HCT116 (cell line): ENCODE data around the gene FRRS1. TPM values are rescaled to one million over a fixed set of nuclear protein-coding genes. Genes with fewer than 3 reads are reported as not detected.
A peak's percentile ranks its signal among the peaks of the same experiment; 100 is the strongest.

Experiments
- ATAC-seq: fragments of 200-7000 bp; cut with Tn5 transposase; 2 replicates; pipeline ENCODE4 v1.9.1; 2020; ENCODE audit warnings: mild to moderate bottlenecking, moderate library complexity
- BruUV-seq: library from RNA; stranded (reverse); fragments of 400-500 nt; replicated peaks from 2 replicates; lab custom pipeline; 2021; lab: Mats Ljungman, UMichigan
- CTCF ChIA-PET: fragments of 300-600 bp; sonication (Branson Sonifier 250); formaldehyde crosslinking; loops from one replicate; lab custom pipeline; 2021; ENCODE audit warnings: antibody characterized with exemption; lab: Charles Lee
- POLR2A ChIA-PET: fragments of 300-600, 350-600 bp; sonication (Branson Sonifier 250); formaldehyde crosslinking; loops from one replicate; lab custom pipeline; 2021; ENCODE audit warnings: antibody characterized with exemption; lab: Charles Lee
- RAD21 ChIA-PET, 2 experiments: fragments of 300-600 bp; sonication (Branson Sonifier 250); formaldehyde crosslinking; loops; one replicate each; lab custom pipeline; 2023; ENCODE audit warnings: low total read pairs in 2 of 2; ENCODE audit not compliant: uncharacterized antibody in 2 of 2, unreplicated experiment in 2 of 2, low non-redundant PET in 1 of 2; lab: Charles Lee
- DNase-seq: peaks from one replicate; pipeline ENCODE4 v3.0.0-alpha.2; 2010; ENCODE audit warnings: low read depth, low spot score
- H2AFZ ChIP-seq: fragments of 200-600 bp; shearing (Covaris generic), sonication (generic); 2 replicates; pipeline ENCODE4 v1.6.1; 2017; ENCODE audit warnings: low read depth, mixed run types, mixed read lengths, antibody characterized with exemption, low read length; ENCODE audit not compliant: poor library complexity, severe bottlenecking
- H3K27ac ChIP-seq: 2 replicates; pipeline ENCODE4 v1.5.1; 2012; ENCODE audit warnings: low read depth, low read length
- H3K27me3 ChIP-seq: fragments of 200-600 bp; sonication (generic); 2 replicates; pipeline ENCODE4 v1.6.1; 2016; ENCODE audit warnings: mixed run types, low read length, mixed read lengths; ENCODE audit not compliant: insufficient read depth
- H3K36me3 ChIP-seq, 2 experiments: fragments of 200-500 bp in 1 of 2; fragments of 200-600 bp in 1 of 2; sonication (Bioruptor generic) in 1 of 2; sonication (generic) in 1 of 2; 2 replicates each; pipeline versions ENCODE4 v1.5.1 to v1.6.1; 2014 to 2016; ENCODE audit warnings: low read length in 2 of 2, inconsistent platforms in 1 of 2, mixed read lengths in 1 of 2, mixed run types in 1 of 2; ENCODE audit not compliant: insufficient read depth in 2 of 2, control insufficient read depth in 1 of 2
- H3K4me1 ChIP-seq, 2 experiments: fragments of 200-600 bp in 1 of 2; sonication (generic) in 1 of 2; 2 replicates each; pipeline versions ENCODE4 v1.5.1 to v1.6.1; 2012 to 2017; ENCODE audit warnings: low read length in 2 of 2, inconsistent platforms in 1 of 2, mild to moderate bottlenecking in 1 of 2, mixed read lengths in 1 of 2, mixed run types in 1 of 2, moderate library complexity in 1 of 2; ENCODE audit not compliant: insufficient read depth in 2 of 2, control insufficient read depth in 1 of 2
- H3K4me2 ChIP-seq: fragments of 200-600 bp; sonication (generic); 2 replicates; pipeline ENCODE4 v1.6.1; 2017; ENCODE audit warnings: mixed run types, low read length, mixed read lengths
- H3K4me3 ChIP-seq, 2 experiments: fragments of 200-600 bp in 1 of 2; sonication (generic) in 1 of 2; replicated peaks in 1 of 2; 2 replicates each; pipeline ENCODE4 v1.5.1; 2011 to 2016; ENCODE audit warnings: low read length in 2 of 2, control low read depth in 1 of 2, low read depth in 1 of 2, mild to moderate bottlenecking in 1 of 2, mixed read lengths in 1 of 2, mixed run types in 1 of 2
- H3K79me2 ChIP-seq: fragments of 200-600 bp; sonication (generic); 2 replicates; pipeline ENCODE4 v1.6.1; 2017; ENCODE audit warnings: mild to moderate bottlenecking, mixed run types, low read length, moderate library complexity, mixed read lengths; ENCODE audit not compliant: insufficient read depth
- H3K9ac ChIP-seq: fragments of 200-600 bp; sonication (generic); 2 replicates; pipeline ENCODE4 v1.6.1; 2016; ENCODE audit warnings: low read length, mixed read lengths
- H3K9me2 ChIP-seq: fragments of 200-600 bp; sonication (generic), shearing (Covaris generic); 2 replicates; pipeline ENCODE4 v1.6.1; 2017; ENCODE audit warnings: mixed run types, mild to moderate bottlenecking, moderate library complexity; ENCODE audit not compliant: insufficient read depth
- H3K9me3 ChIP-seq, 2 experiments: fragments of 200-500 bp in 1 of 2; fragments of 200-600 bp in 1 of 2; sonication (Bioruptor generic) in 1 of 2; sonication (generic) in 1 of 2; 2 replicates each; pipeline ENCODE4 v1.6.1; 2014 to 2017; ENCODE audit warnings: low read length in 2 of 2, mixed read lengths in 2 of 2, inconsistent platforms in 1 of 2, low read depth in 1 of 2, mild to moderate bottlenecking in 1 of 2, mixed run types in 1 of 2, moderate library complexity in 1 of 2; ENCODE audit not compliant: control insufficient read depth in 1 of 2, insufficient read depth in 1 of 2
- H4K20me1 ChIP-seq: fragments of 200-600 bp; sonication (generic), shearing (Covaris generic); 2 replicates; pipeline ENCODE4 v1.6.1; 2017; ENCODE audit warnings: mixed run types, mild to moderate bottlenecking, moderate library complexity; ENCODE audit not compliant: insufficient read depth
- CBX3 ChIP-seq: IDR thresholded peaks from 2 replicates; pipeline ENCODE4 v1.6.1; 2012; ENCODE audit warnings: low read depth
- EGR1 ChIP-seq: IDR thresholded peaks from 2 replicates; pipeline ENCODE4 v1.6.1; 2012; ENCODE audit warnings: low read depth
- EZH2 ChIP-seq: fragments of 200-600 bp; sonication (generic); IDR thresholded peaks from 2 replicates; pipeline ENCODE4 v1.6.1; 2017; ENCODE audit warnings: antibody characterized with exemption, mixed run types
- EZH2phosphoT487 ChIP-seq: fragments of 200-600 bp; IDR thresholded peaks from 2 replicates; pipeline ENCODE4 v1.6.1; 2018; ENCODE audit warnings: antibody characterized with exemption, borderline replicate concordance
- FOSL1 ChIP-seq: IDR thresholded peaks from 2 replicates; pipeline ENCODE4 v1.6.1; 2012; ENCODE audit warnings: low read depth
- POLR2A ChIP-seq: IDR thresholded peaks from 2 replicates; pipeline ENCODE4 v1.7.0; 2011; ENCODE audit warnings: borderline replicate concordance; ENCODE audit not compliant: insufficient read depth, insufficient read length; ENCODE audit errors: extremely low read depth
- POLR2AphosphoS5 ChIP-seq: IDR thresholded peaks from 2 replicates; pipeline ENCODE4 v1.6.1; 2011; ENCODE audit warnings: mild to moderate bottlenecking, low read depth, low read length, moderate library complexity
- RAD21 ChIP-seq: IDR thresholded peaks from 2 replicates; pipeline ENCODE4 v1.6.1; 2012; ENCODE audit warnings: low read depth, mild to moderate bottlenecking
- SIN3A ChIP-seq: IDR thresholded peaks from 2 replicates; pipeline ENCODE4 v1.6.1; 2012; ENCODE audit warnings: low read depth
- SRF ChIP-seq: IDR thresholded peaks from 2 replicates; pipeline ENCODE4 v1.6.1; 2012; ENCODE audit warnings: low read depth
- intact Hi-C: fragments of 100-400 bp; cut with micrococcal nuclease; formaldehyde crosslinking; loops from 2 replicates; pipeline ENCODE4 v1.10.0; 2022
- total RNA-seq: library from RNA; stranded (reverse); gene quantifications from one replicate; pipeline ENCODE4 v1.2.1, GENCODE V29; 2021; ENCODE audit not compliant: unreplicated experiment
- TF ChIP-seq, protein P1 (sequence below): IDR thresholded peaks from 2 replicates; pipeline ENCODE4 v1.6.1; 2012; ENCODE audit warnings: low read depth
- TF ChIP-seq, protein P2 (sequence below): IDR thresholded peaks from 2 replicates; pipeline ENCODE4 v1.6.1; 2011; ENCODE audit warnings: mild to moderate bottlenecking, low read length, moderate library complexity; ENCODE audit not compliant: insufficient replicate concordance; ENCODE audit errors: extremely low read depth
- TF ChIP-seq, protein P3 (sequence below), 3 experiments: fragments of 200-600 bp in 1 of 3; sonication (generic) in 1 of 3; IDR thresholded peaks in 2 of 3; conservative IDR thresholded peaks in 1 of 3; 2 replicates each; pipeline ENCODE4 v1.5.1; 2012 to 2017; ENCODE audit warnings: low read depth in 2 of 3, low read length in 2 of 3, antibody characterized with exemption in 1 of 3, borderline replicate concordance in 1 of 3, control low read depth in 1 of 3, mild to moderate bottlenecking in 1 of 3, mixed read lengths in 1 of 3, mixed run types in 1 of 3, moderate library complexity in 1 of 3; ENCODE audit not compliant: insufficient read depth in 1 of 3
- TF ChIP-seq, protein P4 (sequence below): IDR thresholded peaks from 2 replicates; pipeline ENCODE4 v1.6.1; 2012
- TF ChIP-seq, protein P5 (sequence below): IDR thresholded peaks from 2 replicates; pipeline ENCODE4 v1.6.1; 2012

Gene FRRS1
- total RNA-seq, 1 experiment from 2014 or later = 19.8 TPM

DNA sequence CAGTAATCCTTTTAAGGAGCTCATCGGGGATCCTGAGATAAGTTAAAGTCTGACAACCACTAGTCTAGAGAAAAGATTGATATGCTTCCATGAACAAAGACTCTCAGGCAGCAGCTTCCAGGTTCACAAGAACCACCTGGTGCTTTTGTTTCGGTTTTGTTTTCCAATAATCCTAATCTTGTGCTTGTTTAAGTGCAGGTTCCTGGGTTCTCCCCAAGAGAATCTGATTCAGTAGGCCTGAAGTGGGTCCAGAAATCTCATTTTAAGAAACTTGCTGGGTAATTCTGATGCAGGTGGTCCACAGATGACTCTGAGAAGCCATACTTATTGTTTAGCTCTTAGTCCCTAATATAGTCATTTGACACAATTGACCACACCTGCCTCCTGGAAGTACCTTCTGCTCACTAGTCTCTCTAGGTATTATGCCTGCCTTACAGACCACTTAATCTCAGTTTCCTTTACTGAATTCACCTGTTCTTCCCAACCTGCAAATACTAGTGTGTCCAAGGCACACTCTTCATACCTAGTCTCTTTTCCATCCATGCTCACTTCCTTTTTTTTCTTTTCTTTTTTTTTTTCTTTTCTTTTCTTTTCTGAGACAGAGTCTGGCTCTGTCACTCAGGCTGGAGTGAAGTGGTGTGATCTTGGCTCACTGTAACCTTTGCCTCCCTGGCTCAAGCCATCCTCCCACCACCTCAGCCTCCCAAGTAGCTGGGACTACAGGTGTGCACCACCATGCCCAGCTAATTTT, 20.5 kb upstream of the FRRS1 start:
- Histone ChIP-seq H3K9ac (no peak overlapping the region), H3K36me3 (no peaks in the 10 kb centered on the region), H3K4me2 (no peak overlapping the region), H3K4me1 (no peaks in the 10 kb centered on the region), H3K27me3 (no peaks in the 10 kb centered on the region), H2AFZ (peak overlapping the region; percentile 41), H3K9me2 (no peaks in the 10 kb centered on the region), H3K79me2 (no peaks in the 10 kb centered on the region), H4K20me1 (no peaks in the 10 kb centered on the region), H3K9me3 (no peaks in the 10 kb centered on the region), H3K27ac (no peak overlapping the region), H3K4me3 (no peak overlapping the region)
- ChIA-PET CTCF (no interaction called here), POLR2A (no interaction called here), RAD21 (no interaction called here)
- TF ChIP-seq, protein P1, sequence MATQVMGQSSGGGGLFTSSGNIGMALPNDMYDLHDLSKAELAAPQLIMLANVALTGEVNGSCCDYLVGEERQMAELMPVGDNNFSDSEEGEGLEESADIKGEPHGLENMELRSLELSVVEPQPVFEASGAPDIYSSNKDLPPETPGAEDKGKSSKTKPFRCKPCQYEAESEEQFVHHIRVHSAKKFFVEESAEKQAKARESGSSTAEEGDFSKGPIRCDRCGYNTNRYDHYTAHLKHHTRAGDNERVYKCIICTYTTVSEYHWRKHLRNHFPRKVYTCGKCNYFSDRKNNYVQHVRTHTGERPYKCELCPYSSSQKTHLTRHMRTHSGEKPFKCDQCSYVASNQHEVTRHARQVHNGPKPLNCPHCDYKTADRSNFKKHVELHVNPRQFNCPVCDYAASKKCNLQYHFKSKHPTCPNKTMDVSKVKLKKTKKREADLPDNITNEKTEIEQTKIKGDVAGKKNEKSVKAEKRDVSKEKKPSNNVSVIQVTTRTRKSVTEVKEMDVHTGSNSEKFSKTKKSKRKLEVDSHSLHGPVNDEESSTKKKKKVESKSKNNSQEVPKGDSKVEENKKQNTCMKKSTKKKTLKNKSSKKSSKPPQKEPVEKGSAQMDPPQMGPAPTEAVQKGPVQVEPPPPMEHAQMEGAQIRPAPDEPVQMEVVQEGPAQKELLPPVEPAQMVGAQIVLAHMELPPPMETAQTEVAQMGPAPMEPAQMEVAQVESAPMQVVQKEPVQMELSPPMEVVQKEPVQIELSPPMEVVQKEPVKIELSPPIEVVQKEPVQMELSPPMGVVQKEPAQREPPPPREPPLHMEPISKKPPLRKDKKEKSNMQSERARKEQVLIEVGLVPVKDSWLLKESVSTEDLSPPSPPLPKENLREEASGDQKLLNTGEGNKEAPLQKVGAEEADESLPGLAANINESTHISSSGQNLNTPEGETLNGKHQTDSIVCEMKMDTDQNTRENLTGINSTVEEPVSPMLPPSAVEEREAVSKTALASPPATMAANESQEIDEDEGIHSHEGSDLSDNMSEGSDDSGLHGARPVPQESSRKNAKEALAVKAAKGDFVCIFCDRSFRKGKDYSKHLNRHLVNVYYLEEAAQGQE = no peak
- TF ChIP-seq EZH2phosphoT487 (no peak), SRF (no peak), FOSL1 (no peak), EGR1 (no peak), CBX3 (no peak), POLR2AphosphoS5 (no peak), SIN3A (no peak), RAD21 (no peak), POLR2A (no peak), EZH2 (no peak)
- TF ChIP-seq, protein P2, sequence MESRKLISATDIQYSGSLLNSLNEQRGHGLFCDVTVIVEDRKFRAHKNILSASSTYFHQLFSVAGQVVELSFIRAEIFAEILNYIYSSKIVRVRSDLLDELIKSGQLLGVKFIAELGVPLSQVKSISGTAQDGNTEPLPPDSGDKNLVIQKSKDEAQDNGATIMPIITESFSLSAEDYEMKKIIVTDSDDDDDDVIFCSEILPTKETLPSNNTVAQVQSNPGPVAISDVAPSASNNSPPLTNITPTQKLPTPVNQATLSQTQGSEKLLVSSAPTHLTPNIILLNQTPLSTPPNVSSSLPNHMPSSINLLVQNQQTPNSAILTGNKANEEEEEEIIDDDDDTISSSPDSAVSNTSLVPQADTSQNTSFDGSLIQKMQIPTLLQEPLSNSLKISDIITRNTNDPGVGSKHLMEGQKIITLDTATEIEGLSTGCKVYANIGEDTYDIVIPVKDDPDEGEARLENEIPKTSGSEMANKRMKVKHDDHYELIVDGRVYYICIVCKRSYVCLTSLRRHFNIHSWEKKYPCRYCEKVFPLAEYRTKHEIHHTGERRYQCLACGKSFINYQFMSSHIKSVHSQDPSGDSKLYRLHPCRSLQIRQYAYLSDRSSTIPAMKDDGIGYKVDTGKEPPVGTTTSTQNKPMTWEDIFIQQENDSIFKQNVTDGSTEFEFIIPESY = no peak
- TF ChIP-seq, protein P3, sequence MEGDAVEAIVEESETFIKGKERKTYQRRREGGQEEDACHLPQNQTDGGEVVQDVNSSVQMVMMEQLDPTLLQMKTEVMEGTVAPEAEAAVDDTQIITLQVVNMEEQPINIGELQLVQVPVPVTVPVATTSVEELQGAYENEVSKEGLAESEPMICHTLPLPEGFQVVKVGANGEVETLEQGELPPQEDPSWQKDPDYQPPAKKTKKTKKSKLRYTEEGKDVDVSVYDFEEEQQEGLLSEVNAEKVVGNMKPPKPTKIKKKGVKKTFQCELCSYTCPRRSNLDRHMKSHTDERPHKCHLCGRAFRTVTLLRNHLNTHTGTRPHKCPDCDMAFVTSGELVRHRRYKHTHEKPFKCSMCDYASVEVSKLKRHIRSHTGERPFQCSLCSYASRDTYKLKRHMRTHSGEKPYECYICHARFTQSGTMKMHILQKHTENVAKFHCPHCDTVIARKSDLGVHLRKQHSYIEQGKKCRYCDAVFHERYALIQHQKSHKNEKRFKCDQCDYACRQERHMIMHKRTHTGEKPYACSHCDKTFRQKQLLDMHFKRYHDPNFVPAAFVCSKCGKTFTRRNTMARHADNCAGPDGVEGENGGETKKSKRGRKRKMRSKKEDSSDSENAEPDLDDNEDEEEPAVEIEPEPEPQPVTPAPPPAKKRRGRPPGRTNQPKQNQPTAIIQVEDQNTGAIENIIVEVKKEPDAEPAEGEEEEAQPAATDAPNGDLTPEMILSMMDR (IDR thresholded peaks at IDR 0.05 in 2 of 3, conservative IDR thresholded peaks at IDR 0.05 in 1 of 3; ENCODE audit: borderline replicate concordance in 1 of 3, insufficient read depth in 1 of 3, low read depth in 2 of 3, low read length in 2 of 3) = no peak
- TF ChIP-seq, protein P4, sequence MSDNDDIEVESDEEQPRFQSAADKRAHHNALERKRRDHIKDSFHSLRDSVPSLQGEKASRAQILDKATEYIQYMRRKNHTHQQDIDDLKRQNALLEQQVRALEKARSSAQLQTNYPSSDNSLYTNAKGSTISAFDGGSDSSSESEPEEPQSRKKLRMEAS = no peak
- TF ChIP-seq, protein P5, sequence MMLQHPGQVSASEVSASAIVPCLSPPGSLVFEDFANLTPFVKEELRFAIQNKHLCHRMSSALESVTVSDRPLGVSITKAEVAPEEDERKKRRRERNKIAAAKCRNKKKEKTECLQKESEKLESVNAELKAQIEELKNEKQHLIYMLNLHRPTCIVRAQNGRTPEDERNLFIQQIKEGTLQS = no peak
- ATAC-seq = no peak
- no TSS peak for BruUV-seq
- intact Hi-C loops = no loop called here
- no peak for DNase-seq
